ENCODE results near the gene MDM4. TPM values are rescaled to one million over a fixed set of nuclear protein-coding genes. Genes with fewer than 3 reads are reported as not detected.
"Not testable (repeated sequence)": the region's sequence is repeated elsewhere in the genome, so short reads cannot be mapped to it uniquely, and the experiment has no call there.

MDM4 gene
- total RNA-seq, 4 donors from 2014 or later = 21.6 to 51.1 (median 28.5) TPM

GRCh38 chr1:204567071-204567470 is 50.9 kb downstream of the MDM4 start:
- TF ChIP-seq POLR2A (IDR thresholded peaks at IDR 0.05; ENCODE audit: low read depth) (no peak), CTCF (IDR thresholded peaks at IDR 0.05) (no peak)
- H3K4me1 ChIP-seq = peaks cover 0 to 12% (median 8%) of the 10 kb centered on the region in 4 donors
- peaks cover 0 to 34% (median 13%) of the 10 kb centered on the region in 4 donors for H3K36me3 ChIP-seq
- 86% methylated on average over 5 of the region's 5 CpGs for WGBS
- H3K4me3 ChIP-seq = no peak overlapping the region
- intact Hi-C loops (cut with DNase I) = loop anchor here (5.0 kb wide), 1 partner anchor 375 kb away; no protein-coding TSS in a partner anchor
- H3K9me3 ChIP-seq = no peaks in the 10 kb centered on the region
- no peak overlapping the region for H3K27ac ChIP-seq (replicated peaks in 1 of 4)
- no peak for DNase-seq (ENCODE audit: extremely low spot score)
- no peaks in the 10 kb centered on the region for H3K27me3 ChIP-seq

GRCh38 chr1:204568576-204569315 is 52.5 kb downstream of the MDM4 start:
- H3K27me3 ChIP-seq = no peaks in the 10 kb centered on the region
- DNase-seq (ENCODE audit: extremely low spot score) = no peak
- 82% methylated on average over 8 of the region's 9 CpGs for WGBS
- no peak overlapping the region for H3K4me3 ChIP-seq
- peaks cover 0 to 29% (median 4%) of the 10 kb centered on the region in 4 donors for H3K36me3 ChIP-seq
- intact Hi-C loops (cut with DNase I) = loop anchor here (5.0 kb wide), 1 partner anchor 374 kb away; no protein-coding TSS in a partner anchor
- H3K27ac ChIP-seq (replicated peaks in 1 of 4) = no peak overlapping the region
- no peaks in the 10 kb centered on the region for H3K9me3 ChIP-seq
- H3K4me1 ChIP-seq = peaks cover 0 to 15% (median 11%) of the 10 kb centered on the region in 4 donors
- TF ChIP-seq CTCF (IDR thresholded peaks at IDR 0.05) = no peak
- no peak for TF ChIP-seq EP300 (IDR thresholded peaks at IDR 0.05)
- no peak for TF ChIP-seq POLR2A (IDR thresholded peaks at IDR 0.05; ENCODE audit: low read depth)
- no peak for TF ChIP-seq POLR2AphosphoS5 (IDR thresholded peaks at IDR 0.05)

GRCh38 chr1:204569478-204569877 is 53.3 kb downstream of the MDM4 start:
- no peak overlapping the region for H3K4me3 ChIP-seq
- TF ChIP-seq POLR2AphosphoS5 (IDR thresholded peaks at IDR 0.05) = no peak
- TF ChIP-seq CTCF (IDR thresholded peaks at IDR 0.05) = no peak
- TF ChIP-seq POLR2A (IDR thresholded peaks at IDR 0.05; ENCODE audit: low read depth) = no peak
- no peak for TF ChIP-seq EP300 (IDR thresholded peaks at IDR 0.05)
- no peaks in the 10 kb centered on the region for H3K9me3 ChIP-seq
- H3K27me3 ChIP-seq = no peaks in the 10 kb centered on the region
- WGBS = 95% methylated on average over 4 of the region's 5 CpGs
- intact Hi-C loops (cut with DNase I) = loop anchor here (5.0 kb wide), 1 partner anchor 373 kb away; no protein-coding TSS in a partner anchor
- no peak overlapping the region for H3K27ac ChIP-seq (replicated peaks in 1 of 4)
- no peak for DNase-seq (ENCODE audit: extremely low spot score)
- peaks cover 0 to 28% (median 3%) of the 10 kb centered on the region in 4 donors for H3K36me3 ChIP-seq
- peaks cover 4 to 22% (median 18%) of the 10 kb centered on the region in 4 donors for H3K4me1 ChIP-seq

- H3K9me3 ChIP-seq; H3K27me3 ChIP-seq; DNase-seq (ENCODE audit: extremely low spot score); H3K4me3 ChIP-seq; H3K27ac ChIP-seq (replicated peaks in 1 of 4): not testable (repeated sequence)
- intact Hi-C loops (cut with DNase I) = loop anchor here (10.0 kb wide), 1 partner anchor 105 kb away; no protein-coding TSS in a partner anchor
- peaks cover 0 to 28% (median 2%) of the 10 kb centered on the region in 4 donors for H3K36me3 ChIP-seq
- WGBS = 66% methylated on average over 3 of the region's 3 CpGs
- H3K4me1 ChIP-seq = peaks cover 6 to 28% (median 24%) of the 10 kb centered on the region in 4 donors
Observed at GRCh38 chr1:204570021-204570420, 53.8 kb downstream of the MDM4 start.

- no peak overlapping the region for H3K4me3 ChIP-seq
- 96% methylated on average over 2 of the region's 2 CpGs for WGBS
- peaks cover 0 to 28% (median 2%) of the 10 kb centered on the region in 4 donors for H3K36me3 ChIP-seq
- H3K9me3 ChIP-seq = no peaks in the 10 kb centered on the region
- DNase-seq (ENCODE audit: extremely low spot score) = no peak
- H3K27ac ChIP-seq (replicated peaks in 1 of 4) = no peak overlapping the region
- H3K4me1 ChIP-seq = peaks cover 6 to 22% (median 18%) of the 10 kb centered on the region in 4 donors
- no peaks in the 10 kb centered on the region for H3K27me3 ChIP-seq
- intact Hi-C loops (cut with DNase I) = loop anchor here (10.0 kb wide), 1 partner anchor 104 kb away; no protein-coding TSS in a partner anchor
- TF ChIP-seq CTCF (IDR thresholded peaks at IDR 0.05) (no peak), EP300 (IDR thresholded peaks at IDR 0.05) (no peak), POLR2A (IDR thresholded peaks at IDR 0.05; ENCODE audit: low read depth) (no peak), POLR2AphosphoS5 (IDR thresholded peaks at IDR 0.05) (no peak)
Observed at GRCh38 chr1:204571128-204571527, 54.9 kb downstream of the MDM4 start.
